GM21447 (cell line): ENCODE data around the gene ALDH9A1.

Source experiments
- ATAC-seq: cut with Tn5 transposase; IDR thresholded peaks from one replicate; pipeline ENCODE4 v1.9.1; 2021; ENCODE audit not compliant: unreplicated experiment

ALDH9A1 gene

DNA sequence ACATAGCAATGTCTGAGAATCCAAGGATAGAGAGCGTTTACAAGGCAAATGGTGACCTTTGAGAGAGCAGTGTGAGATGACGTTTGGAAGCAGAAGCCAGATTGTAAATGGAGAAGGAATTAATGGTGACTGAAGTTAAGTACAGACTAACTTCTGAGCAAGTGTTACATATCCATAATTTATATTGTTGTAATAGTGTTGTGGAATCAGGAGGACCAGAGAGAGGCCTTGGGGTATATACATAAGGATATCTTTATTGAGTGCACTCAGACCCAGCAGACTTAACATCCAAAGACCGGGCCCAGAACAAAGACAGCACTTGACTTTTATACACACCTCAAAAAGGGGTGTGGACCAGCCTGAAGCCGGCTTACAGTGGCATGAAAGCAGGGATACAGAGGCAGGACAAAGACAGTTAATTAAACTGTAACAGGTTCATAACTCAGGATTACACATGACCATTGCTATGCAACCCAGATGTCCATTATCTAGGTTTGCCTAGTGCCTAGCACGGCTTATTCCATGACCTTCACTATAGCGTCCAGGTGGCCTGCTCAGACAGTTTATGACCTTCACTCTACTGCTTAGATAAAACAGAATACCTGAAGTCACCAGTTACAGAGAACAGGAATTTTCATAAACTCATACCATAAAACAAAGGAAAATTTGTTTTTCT lies 70.1 kb downstream of the ALDH9A1 start:
- ATAC-seq: no peak

DNA sequence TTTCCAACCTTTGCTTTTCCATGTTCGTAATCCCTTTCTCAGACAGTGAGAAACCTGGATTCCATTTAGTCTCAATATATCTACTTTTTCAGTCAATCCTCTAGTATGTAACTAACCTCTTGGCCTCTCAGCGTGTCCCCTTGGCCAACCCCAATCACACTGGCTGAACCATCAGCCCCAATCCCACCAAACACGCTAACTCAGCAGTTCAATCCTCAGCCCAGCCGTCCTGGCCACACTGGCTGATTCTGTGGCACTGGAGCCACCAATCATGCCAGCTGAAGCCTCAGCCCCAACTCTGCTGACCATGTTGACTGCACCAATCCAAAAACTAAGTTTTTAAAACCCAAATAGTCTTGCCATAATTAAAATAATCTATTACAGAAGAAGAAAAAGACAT lies 73.9 kb downstream of the ALDH9A1 start:
- ATAC-seq: no peak

DNA sequence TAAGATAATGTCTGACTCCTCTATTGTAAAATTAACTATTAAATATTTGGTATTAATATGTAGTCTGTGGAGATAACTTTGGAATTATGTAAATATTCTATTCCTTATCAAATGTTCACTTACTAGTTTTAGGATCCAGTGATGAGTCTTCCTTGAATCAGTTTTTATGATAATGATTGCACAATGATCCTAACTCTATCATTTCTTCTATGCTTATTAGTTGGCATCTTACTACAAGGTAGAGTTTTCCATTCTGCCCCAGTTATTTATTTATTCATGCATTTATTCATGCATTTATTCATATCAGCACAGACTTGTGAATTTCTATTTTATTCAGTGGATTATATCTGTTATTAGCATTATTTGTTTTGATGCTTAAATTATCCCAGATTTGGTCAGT lies 74.7 kb downstream of the ALDH9A1 start:
- ATAC-seq: no peak

DNA sequence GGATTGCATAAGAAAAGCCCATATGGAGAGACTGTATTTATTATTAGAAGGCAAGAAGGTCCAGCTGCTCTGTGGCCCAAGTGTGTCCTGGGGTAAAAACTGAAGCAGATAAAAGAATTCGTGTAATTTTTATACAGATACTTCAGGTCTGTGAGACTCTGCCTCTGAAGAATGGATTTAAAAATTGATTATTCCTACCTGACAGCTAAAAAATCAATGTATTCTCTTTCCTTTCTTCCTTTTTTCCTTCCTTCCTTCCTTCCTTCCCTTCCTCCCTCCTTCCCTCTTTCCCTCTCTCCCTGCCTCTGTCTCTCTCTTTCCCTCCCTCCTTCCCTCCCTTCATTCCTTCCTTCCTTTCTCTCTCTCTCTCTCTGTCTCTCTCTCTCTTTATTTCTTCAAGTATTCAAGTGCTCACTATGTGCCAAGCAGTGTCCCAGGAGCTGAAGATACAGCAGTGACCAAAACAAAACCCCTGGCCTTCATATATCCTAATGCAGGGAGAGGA lies 78.7 kb downstream of the ALDH9A1 start:
- no peak for ATAC-seq

DNA sequence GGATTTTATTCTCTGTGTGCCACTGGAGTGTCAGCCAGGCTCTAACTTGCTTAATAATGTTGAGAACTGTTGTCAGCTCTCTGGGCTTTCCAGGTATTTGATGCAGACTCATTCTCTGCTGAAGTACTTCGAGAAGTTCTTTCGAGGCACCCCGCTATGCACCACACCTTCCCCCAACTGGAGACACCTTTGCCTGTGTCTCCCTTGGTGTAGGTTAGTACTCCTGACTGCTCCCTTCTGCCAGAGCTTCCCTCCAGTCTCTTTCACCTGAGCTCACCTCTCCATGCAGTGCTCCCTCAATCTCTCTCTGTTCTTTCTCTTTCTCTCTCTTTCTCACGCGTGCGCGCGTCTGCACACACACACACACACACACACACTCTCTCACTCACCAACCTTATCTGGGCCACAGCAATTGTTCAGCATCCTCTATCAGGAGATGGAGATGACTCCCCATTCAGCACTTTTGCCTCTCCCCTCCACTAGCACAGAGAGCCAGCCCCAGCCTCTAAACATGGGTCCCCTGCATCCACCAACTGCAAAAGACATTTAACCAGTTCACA lies 81.3 kb downstream of the ALDH9A1 start:
- no peak for ATAC-seq

DNA sequence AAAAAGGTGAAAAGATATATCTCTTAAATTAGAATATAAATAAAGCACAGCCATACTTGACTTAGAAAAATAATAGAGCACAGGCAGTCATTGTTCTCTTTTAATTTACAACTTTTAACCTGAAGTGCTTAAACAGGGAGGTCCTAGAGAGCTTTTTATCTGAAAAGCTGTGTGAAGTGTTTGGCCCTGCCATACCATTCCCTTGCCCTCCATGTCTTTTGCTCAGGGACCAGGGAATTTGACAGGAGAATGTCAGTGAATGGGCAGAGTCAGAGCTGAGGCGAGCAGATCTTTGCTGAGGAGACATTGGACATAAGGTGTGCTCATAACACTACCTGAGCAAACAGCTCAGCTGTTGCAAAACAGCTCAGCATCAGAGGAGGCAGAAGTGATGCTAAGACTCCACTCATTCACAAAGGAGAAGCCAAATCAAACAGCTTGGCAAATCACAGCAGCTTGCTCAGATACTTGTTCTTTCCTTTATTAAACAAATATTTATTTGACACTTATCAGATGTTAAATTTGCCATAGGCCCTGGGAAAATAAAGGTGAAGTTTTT lies 82.2 kb downstream of the ALDH9A1 start:
- ATAC-seq: no peak
